CD4-positive, alpha-beta T cell (primary cell): ENCODE measurements around the gene CLSTN2. TPM values are rescaled to one million over a fixed set of nuclear protein-coding genes. Genes with fewer than 3 reads are reported as not detected.

Source experiments
- ATAC-seq: fragments of 200-7000 bp; cut with Tn5 transposase; one replicate; pipeline ENCODE4 v1.10.0; 2022; ENCODE audit warnings: mild to moderate bottlenecking; ENCODE audit not compliant: poor library complexity
- CTCF ChIA-PET: fragments of 350-600 bp; sonication (Branson Sonifier 250); formaldehyde crosslinking; loops from one replicate; lab custom pipeline; 2021; ENCODE audit warnings: antibody characterized with exemption, inconsistent platforms; lab: Charles Lee
- POLR2A ChIA-PET: fragments of 350-600 bp; sonication (Branson Sonifier 250); formaldehyde crosslinking; loops from one replicate; lab custom pipeline; 2021; ENCODE audit warnings: antibody characterized with exemption, inconsistent platforms; lab: Charles Lee
- DNase-seq, 14 experiments: peaks; one replicate each; pipeline ENCODE4 v3.0.0-alpha.2; 2013 to 2020; ENCODE audit warnings: mixed read lengths in 2 of 14
- H3K27ac ChIP-seq, 2 donors: one replicate each; pipeline versions ENCODE4 v1.5.1 to v1.7.0; 2013; ENCODE audit warnings: low read length in 2 of 2, low read depth in 1 of 2, mild to moderate bottlenecking in 1 of 2
- H3K27me3 ChIP-seq, 2 experiments: 1 replicate in 1 of 2; 2 replicates in 1 of 2; pipeline versions ENCODE4 v1.6.1 to v1.7.0; 2013; ENCODE audit warnings: low read length in 2 of 2, control low read depth in 1 of 2, mild to moderate bottlenecking in 1 of 2, moderate library complexity in 1 of 2; ENCODE audit not compliant: insufficient read depth in 2 of 2, control insufficient read depth in 1 of 2
- H3K36me3 ChIP-seq: one replicate; pipeline ENCODE4 v1.6.1; 2013; ENCODE audit warnings: low read length, control low read depth; ENCODE audit not compliant: insufficient read depth
- H3K4me1 ChIP-seq: one replicate; pipeline ENCODE4 v1.6.1; 2013; ENCODE audit warnings: low read length, control low read depth; ENCODE audit not compliant: insufficient read depth
- H3K4me3 ChIP-seq: one replicate; pipeline ENCODE4 v1.5.1; 2013; ENCODE audit warnings: mild to moderate bottlenecking, low read length, moderate library complexity
- H3K9me3 ChIP-seq, 2 experiments: 1 replicate in 1 of 2; 2 replicates in 1 of 2; pipeline versions ENCODE4 v1.6.1 to v1.7.0; 2013; ENCODE audit warnings: low read length in 2 of 2, mild to moderate bottlenecking in 2 of 2, control low read depth in 1 of 2, moderate library complexity in 1 of 2; ENCODE audit not compliant: control insufficient read depth in 1 of 2, insufficient read depth in 1 of 2
- H3K27ac Mint-ChIP-seq: one replicate; pipeline ENCODE4 v1.8.0; 2020; ENCODE audit warnings: mixed read lengths
- H3K27me3 Mint-ChIP-seq: one replicate; pipeline ENCODE4 v1.8.0; 2021; ENCODE audit warnings: mixed read lengths
- H3K36me3 Mint-ChIP-seq: one replicate; pipeline ENCODE4 v1.8.0; 2021; ENCODE audit warnings: low read depth, mixed read lengths
- H3K4me1 Mint-ChIP-seq: one replicate; pipeline ENCODE4 v1.8.0; 2021; ENCODE audit warnings: low read depth, mixed read lengths
- H3K4me3 Mint-ChIP-seq: one replicate; pipeline ENCODE4 v1.8.0; 2020; ENCODE audit warnings: mild to moderate bottlenecking, mixed read lengths
- H3K9me3 Mint-ChIP-seq: one replicate; pipeline ENCODE4 v1.8.0; 2020; ENCODE audit warnings: mixed read lengths
- CTCF ChIP-seq: fragments of 200-600 bp; IDR thresholded peaks from one replicate; pipeline ENCODE4 v1.8.0; 2022; ENCODE audit warnings: antibody characterized with exemption, mild to moderate bottlenecking
- intact Hi-C, 2 experiments: fragments of 100-400 bp; cut with DNase I in 1 of 2; cut with micrococcal nuclease in 1 of 2; formaldehyde crosslinking; loops; one replicate each; pipeline versions ENCODE4 v1.15.1 to v1.9.0; 2023 to 2025; cut with DNase I, micrococcal nuclease
- total RNA-seq, 174 experiments: library from RNA in 2 of 174; stranded (reverse) in 2 of 174; gene quantifications; one replicate each; pipeline ENCODE4 v1.2.3 and lab custom pipeline; 2021 to 2026

The CLSTN2 gene
- total RNA-seq, 2 experiments from 2014 or later = not detected

- POLR2A ChIA-PET = no interaction called here
- no peaks in the 10 kb centered on the region for H3K9me3 ChIP-seq
- CTCF ChIA-PET = no interaction called here
- ATAC-seq (no peak), DNase-seq (no peak)
- Mint-ChIP-seq H3K27me3 (peaks cover 15% of the 10 kb centered on the region), H3K36me3 (no peaks in the 10 kb centered on the region), H3K27ac (no peak overlapping the region), H3K9me3 (no peaks in the 10 kb centered on the region), H3K4me1 (no peaks in the 10 kb centered on the region), H3K4me3 (no peak overlapping the region)
- no peak overlapping the region for H3K27ac ChIP-seq
- intact Hi-C loops = no loop called here
- no peaks in the 10 kb centered on the region for H3K4me1 ChIP-seq
- H3K4me3 ChIP-seq = no peak overlapping the region
- TF ChIP-seq CTCF = no peak
- no peaks in the 10 kb centered on the region for H3K27me3 ChIP-seq
- H3K36me3 ChIP-seq = no peaks in the 10 kb centered on the region
These were observed 508.1 kb downstream of the CLSTN2 start for GRCh38 chr3:140443073-140443472.

- DNase-seq (no peak), ATAC-seq (no peak)
- Mint-ChIP-seq H3K27me3 (peaks cover 11% of the 10 kb centered on the region), H3K36me3 (no peaks in the 10 kb centered on the region), H3K27ac (no peak overlapping the region), H3K4me3 (no peak overlapping the region), H3K9me3 (no peaks in the 10 kb centered on the region), H3K4me1 (no peaks in the 10 kb centered on the region)
- no peaks in the 10 kb centered on the region for H3K9me3 ChIP-seq
- H3K4me3 ChIP-seq = no peak overlapping the region
- no peak for TF ChIP-seq CTCF
- H3K4me1 ChIP-seq = no peaks in the 10 kb centered on the region
- no peaks in the 10 kb centered on the region for H3K27me3 ChIP-seq
- POLR2A ChIA-PET = no interaction called here
- intact Hi-C loops = no loop called here
- CTCF ChIA-PET = no interaction called here
- no peaks in the 10 kb centered on the region for H3K36me3 ChIP-seq
- no peak overlapping the region for H3K27ac ChIP-seq
These were observed 508.8 kb downstream of the CLSTN2 start for GRCh38 chr3:140443806-140444205.

DNA sequence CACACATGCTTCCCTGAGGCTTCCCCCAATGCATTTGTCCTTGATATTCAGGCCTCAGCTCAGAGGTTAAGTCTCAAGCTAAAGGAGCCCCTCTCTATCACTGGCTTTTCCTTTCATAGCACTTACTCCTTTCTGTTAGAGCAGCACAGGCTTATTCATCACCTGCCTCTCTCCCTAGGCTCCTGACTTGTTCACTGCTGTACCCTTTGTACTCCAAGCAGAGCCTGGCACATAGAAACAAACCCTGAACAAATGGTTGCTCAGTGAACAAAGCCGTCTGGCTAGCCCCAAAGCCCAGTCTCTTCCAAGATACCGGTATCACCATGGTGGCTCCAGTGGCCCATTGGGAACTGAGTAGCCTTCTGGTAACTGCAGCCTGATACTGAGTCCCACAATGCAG lies 511.7 kb downstream of the CLSTN2 start:
- no peaks in the 10 kb centered on the region for H3K36me3 ChIP-seq
- ATAC-seq (no peak), DNase-seq (no peak)
- intact Hi-C loops = no loop called here
- H3K27me3 Mint-ChIP-seq = peaks cover 5% of the 10 kb centered on the region
- H3K4me1 Mint-ChIP-seq = no peaks in the 10 kb centered on the region
- H3K4me3 Mint-ChIP-seq = no peak overlapping the region
- no peak overlapping the region for H3K27ac Mint-ChIP-seq
- no peaks in the 10 kb centered on the region for H3K36me3 Mint-ChIP-seq
- POLR2A ChIA-PET = no interaction called here
- no peaks in the 10 kb centered on the region for H3K9me3 ChIP-seq
- H3K27ac ChIP-seq = no peak overlapping the region
- H3K27me3 ChIP-seq = no peaks in the 10 kb centered on the region
- TF ChIP-seq CTCF = no peak
- no peaks in the 10 kb centered on the region for H3K9me3 Mint-ChIP-seq
- CTCF ChIA-PET = no interaction called here
- H3K4me1 ChIP-seq = no peaks in the 10 kb centered on the region
- no peak overlapping the region for H3K4me3 ChIP-seq
